ENCODE results near the gene RAX. TPM values are rescaled to one million over a fixed set of nuclear protein-coding genes. Genes with fewer than 3 reads are reported as not detected.

RAX gene
- total and polyA plus RNA-seq, 2 of the 8 experiments (the other 6 are each of a cell fraction or from before 2014, with no cell fraction given): 0.12 to 0.52 TPM

DNA sequence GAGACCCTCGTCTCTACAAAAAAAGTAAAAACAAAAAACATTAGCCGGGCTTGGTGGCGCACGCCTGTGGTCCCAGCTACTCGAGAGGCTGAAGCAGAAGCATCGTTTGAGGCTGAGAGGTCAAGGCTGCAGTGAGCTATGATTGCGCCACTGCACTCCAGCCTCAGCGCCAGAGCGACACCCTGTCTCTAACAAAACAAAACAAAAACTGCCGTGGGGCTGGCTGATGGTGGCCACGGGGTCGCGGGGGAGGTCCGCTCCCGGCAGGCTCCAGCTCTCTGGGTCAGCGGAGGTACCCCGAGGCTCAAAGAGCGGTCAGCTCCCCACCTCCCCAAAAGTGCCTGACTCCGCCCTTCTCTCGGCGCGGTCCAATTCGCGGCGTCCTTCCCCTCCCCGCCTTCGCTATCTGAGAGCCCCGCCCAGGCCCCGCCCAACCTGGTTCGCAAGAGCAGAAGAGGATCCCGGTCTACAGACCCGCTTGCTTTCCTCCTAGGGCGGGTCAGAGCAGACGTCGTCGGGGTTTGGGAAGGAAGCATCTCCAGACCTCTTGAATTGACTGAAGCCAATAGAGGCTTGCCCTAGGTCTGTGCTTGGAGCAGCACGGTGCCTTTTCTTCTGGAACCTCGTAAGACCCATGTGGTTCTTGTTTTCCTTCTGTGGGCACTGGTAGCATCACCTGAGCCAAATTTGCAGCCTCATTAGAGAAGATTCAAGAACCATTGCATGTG is 7.8 kb downstream of the RAX start (continued):
- TF ChIP-seq SUZ12 (IDR thresholded peaks at IDR 0.05; ENCODE audit: low read length) (peak; percentile 17; the same call in 1 of the 2 replicates), KDM4A (IDR thresholded peaks at IDR 0.05; ENCODE audit: low read depth, low read length, severe bottlenecking) (peak; percentile 81), RNF2 (IDR thresholded peaks at IDR 0.05; ENCODE audit: borderline replicate concordance, low read depth, low read length, missing control alignments, poor library complexity, severe bottlenecking) (peak; percentile 47)
